Esophagus squamous epithelium (tissue), 4 donors: Measurements from ENCODE around the gene MBD4.

Experiments used
- POLR2A ChIP-seq, 4 donors: fragments of 450-650 bp; IDR thresholded peaks; one replicate each; pipeline ENCODE4 v1.6.1; 2017; ENCODE audit warnings: antibody characterized with exemption in 4 of 4, mild to moderate bottlenecking in 4 of 4, moderate library complexity in 3 of 4
- TF ChIP-seq, protein P1 (sequence below), 6 experiments: fragments of 450-650 bp in 4 of 6; fragments of 200-600 bp in 2 of 6; sonication (generic) in 2 of 6; IDR thresholded peaks; one replicate each; pipeline ENCODE4 v1.5.1; 2016 to 2019; ENCODE audit warnings: antibody characterized with exemption in 6 of 6, mild to moderate bottlenecking in 4 of 6, moderate library complexity in 4 of 6

DNA sequence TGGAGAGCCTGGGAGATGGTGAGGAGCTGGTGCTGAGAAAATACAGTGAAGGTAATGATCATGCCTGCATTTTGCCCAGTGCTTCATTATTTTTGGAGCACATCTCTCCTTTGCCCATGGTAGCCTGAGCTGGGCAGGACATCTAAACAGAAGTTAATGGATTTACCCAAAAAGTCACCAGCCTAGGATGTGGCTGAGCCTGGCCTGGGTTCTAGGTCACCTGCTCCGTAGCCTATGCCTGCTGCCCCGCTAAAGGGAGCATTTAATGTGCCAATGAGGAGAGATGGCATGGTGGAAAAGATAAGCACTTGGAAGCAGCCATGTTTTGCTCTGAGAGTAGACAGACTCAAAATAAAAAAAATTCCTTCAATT lies 46.9 kb upstream of the MBD4 start:
- TF ChIP-seq, protein P1, sequence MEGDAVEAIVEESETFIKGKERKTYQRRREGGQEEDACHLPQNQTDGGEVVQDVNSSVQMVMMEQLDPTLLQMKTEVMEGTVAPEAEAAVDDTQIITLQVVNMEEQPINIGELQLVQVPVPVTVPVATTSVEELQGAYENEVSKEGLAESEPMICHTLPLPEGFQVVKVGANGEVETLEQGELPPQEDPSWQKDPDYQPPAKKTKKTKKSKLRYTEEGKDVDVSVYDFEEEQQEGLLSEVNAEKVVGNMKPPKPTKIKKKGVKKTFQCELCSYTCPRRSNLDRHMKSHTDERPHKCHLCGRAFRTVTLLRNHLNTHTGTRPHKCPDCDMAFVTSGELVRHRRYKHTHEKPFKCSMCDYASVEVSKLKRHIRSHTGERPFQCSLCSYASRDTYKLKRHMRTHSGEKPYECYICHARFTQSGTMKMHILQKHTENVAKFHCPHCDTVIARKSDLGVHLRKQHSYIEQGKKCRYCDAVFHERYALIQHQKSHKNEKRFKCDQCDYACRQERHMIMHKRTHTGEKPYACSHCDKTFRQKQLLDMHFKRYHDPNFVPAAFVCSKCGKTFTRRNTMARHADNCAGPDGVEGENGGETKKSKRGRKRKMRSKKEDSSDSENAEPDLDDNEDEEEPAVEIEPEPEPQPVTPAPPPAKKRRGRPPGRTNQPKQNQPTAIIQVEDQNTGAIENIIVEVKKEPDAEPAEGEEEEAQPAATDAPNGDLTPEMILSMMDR (IDR thresholded peaks at IDR 0.05): no peak
- no peak for TF ChIP-seq POLR2A (IDR thresholded peaks at IDR 0.05)
